HG02884 (cell line): ENCODE results near the gene APC2.
"Not testable (repeated sequence)": the region's sequence is repeated elsewhere in the genome, so short reads cannot be mapped to it uniquely, and the experiment has no call there.

ENCODE experiments used
- ATAC-seq: cut with Tn5 transposase; IDR thresholded peaks from one replicate; pipeline ENCODE4 v1.9.1; 2021; ENCODE audit warnings: mild to moderate bottlenecking, moderate library complexity; ENCODE audit not compliant: unreplicated experiment

The APC2 gene

DNA sequence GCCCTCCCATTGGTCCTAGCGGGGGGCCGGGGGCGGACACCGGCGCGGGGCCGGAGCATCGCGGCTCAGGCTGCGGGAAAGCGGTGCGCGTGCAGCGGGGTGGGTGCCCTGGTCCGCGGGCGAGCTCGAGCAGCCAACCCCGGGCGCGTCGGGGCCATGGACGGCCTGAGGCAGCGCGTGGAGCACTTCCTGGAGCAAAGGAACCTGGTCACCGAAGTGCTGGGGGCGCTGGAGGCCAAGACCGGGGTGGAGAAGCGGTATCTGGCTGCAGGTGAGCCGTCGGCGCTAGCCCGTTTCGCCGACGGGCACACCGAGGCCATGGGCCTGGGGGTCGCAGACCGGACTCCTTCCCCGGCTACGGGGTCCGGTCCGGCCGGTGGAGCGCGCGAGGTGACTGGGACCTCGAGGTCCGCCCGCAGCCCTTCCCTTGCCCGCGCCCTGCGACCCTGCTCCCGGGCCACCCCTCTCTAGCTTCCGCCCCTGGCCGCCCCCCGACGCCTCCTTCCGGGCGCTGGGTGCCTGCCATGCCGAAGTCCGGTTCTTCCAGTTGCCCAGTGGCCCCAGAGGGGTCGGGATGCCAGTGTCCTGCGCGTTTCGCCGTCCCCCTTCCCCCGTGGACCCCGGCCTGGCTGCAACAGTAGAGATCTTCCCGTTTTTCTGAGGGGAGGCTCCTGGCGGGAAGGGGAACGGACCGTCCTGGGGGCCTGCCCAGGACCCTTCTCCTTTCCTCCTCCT lies 41.4 kb downstream of the APC2 start, which contains the start of gene REEP6:
Gene REEP6 (plus strand): TSS at position 68 of the 735 bp plus-strand sequence. CDS start 89 bp downstream, at position 157.
- no peak for ATAC-seq

DNA sequence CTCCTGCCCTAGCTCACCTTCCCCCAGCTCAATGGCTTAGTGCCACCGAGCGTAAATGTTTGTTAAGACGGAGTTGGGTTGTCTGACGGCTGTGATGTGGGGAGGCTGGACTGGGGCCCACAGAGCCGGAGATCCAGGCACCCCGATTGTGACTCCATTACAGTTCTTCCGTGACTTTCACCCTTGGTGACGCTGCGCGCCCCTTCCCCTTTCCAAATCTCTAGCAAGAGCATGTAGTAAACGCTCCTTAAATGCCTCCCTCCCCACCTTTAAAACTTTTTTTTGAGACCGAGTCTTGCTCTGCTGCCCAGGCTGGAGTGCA lies 41.9 kb downstream of the APC2 start:
- ATAC-seq, result no peak

DNA sequence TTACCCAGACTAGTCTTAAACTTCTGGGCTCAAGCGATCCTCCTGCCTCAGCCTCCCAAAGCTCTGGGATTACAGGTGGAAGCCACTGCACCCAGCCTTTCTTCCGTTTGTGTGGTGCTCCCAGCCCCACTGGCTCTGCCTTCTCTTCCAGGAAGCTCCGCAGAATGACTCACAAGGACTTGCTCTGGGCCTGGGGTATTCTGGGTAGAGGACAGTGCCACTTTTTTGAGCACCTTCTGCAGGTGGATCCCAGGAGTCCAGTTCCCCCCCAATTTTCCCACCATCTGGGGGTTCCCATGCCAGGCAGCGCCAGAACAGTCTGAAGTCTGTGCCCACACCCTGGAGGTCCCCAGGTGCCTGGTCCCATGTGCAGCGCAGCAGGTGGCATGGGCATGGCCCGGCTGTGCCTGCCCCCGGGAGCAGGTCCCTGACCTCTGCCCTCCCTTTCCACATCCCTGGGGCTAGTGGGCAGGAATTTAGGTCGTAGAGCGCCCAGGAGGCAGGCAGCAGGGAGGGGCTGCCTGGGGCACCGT lies 42.6 kb downstream of the APC2 start:
- no peak for ATAC-seq

DNA sequence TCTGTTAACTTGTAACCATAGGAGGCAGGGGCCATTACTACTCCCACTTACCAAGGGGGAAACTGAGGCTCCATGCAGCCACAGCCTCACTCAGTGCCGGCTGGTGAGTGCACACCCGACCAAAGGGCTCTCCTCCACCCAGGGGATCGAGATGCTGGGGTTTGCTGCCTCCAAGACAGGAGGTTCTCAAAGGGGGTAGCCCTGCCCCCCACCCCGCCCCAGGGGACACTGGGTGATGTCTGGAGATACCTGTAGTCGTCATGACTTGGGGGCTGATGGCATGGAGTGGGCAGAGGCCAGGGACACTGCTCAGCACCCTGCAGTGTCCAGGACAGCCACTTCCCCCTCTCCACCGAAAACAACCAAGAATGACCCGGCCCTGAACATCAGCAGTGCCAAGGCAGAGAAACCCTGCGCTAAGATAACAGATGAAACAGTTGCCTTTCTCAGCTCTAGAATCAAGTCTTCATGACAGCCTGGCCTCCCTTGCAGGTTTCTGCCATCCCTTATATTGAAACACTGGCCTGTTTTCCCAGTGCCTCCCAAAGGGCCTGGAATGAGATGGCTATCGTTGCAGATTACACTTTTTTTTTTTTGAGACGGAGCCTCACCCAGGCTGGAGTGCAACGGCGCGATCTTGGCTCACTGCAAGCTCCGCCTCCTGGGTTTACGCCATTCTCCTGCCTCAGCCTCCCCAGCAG lies 44.3 kb downstream of the APC2 start:
- ATAC-seq, result no peak

DNA sequence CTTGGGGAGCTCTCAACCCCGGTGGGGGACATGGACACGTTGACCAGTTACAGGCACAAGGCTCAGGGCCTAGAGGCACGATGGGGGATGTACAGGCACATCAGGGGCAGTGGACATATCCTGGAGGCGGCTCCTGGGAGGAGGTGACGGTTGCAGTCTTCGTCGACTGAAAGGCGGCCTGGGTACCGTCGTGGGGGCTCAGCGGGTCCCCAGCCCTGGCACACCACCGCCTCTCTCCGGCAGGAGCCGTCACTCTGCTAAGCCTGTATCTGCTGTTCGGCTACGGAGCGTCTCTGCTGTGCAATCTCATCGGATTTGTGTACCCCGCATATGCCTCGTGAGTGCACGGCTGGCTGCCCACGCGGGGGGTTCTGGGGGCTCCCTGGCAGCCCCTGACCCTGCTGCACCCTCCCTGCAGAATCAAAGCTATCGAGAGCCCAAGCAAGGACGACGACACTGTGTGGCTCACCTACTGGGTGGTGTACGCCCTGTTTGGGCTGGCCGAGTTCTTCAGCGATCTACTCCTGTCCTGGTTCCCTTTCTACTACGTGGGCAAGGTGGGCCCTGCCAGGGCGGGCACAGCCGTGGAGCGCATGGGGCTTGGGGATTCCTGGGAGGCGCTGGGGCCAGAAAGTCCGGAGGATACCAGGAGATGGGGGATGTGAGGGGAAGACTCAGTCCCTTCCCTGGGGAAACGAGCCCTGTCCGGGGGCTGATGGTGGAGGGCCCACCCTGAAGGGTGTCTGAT lies 45.3 kb downstream of the APC2 start:
- ATAC-seq, result no peak

DNA sequence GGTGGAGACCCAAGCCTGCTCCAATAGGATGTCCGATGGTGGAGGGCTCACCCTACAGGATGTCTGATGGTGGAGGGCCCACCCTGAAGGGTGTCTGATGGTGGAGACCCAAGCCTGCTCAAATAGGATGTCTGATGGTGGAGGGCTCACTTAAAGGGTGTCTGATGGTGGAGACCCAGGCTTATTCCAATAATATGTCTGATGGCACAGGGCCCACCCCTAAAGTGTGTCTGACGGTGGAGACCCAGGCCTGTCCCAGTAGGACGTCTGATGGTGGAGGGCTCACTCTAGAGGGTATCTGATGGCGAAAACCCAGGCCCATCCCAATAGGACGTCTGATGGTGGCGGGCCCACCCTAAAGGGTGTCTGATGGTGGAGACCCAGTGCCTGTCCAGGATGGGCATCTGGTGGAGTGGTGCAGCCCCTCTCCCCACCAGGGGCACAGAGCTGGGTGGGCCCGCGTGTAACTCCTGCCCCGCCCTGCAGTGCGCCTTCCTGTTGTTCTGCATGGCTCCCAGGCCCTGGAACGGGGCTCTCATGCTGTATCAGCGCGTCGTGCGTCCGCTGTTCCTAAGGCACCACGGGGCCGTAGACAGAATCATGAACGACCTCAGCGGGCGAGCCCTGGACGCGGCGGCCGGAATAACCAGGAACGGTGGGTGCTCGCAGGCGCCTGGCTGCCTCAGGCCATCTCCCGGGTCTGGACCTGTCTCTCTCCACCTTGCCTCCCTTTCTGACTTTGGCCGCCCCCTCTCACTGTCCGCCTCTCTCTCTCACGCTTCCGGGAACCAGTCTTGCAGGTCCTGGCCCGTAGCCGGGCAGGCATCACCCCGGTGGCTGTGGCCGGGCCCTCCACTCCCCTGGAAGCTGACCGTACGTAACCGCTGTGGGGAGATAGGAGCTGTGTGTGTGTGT lies 46.1 kb downstream of the APC2 start:
- no peak for ATAC-seq

DNA sequence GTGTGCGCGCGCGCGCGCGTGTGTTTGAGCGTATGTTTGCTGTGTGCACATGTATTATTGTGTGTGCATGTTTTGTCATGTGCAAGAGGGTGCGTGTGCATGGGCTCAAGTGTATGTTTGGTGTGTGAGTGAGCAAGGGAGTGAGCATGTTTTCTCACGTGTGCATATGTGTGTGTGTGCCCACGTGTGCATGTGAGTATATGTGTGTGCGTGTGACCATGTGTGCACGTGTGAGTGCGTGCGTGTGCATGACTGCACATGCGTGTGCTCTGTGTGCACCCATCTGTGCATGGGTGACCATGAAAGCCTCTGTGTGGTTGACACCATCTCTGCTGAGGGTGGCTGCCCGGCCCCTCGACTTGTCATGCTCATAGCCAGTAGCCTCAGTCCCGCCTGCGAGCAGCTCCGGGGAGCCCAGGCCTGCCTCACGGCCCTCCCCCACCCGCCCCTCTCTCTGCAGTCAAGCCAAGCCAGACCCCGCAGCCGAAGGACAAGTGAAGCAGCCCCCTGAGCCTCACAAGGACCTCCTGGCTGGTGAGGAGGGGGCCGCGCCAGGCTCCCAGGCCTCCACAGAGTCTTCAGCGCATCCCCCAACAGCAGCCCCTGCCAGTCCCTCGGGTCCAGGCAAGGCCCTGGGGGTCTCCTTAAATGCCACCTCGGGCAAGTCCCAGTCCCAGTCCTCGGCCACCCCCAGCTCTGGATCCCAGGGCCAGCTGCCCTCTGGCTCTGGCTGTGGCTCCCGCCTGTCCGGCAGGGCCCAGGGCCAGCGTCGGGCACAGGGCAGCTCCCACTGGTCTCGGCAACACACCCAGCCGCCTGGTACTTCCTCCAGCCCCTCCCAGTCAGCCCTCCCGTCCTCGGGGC lies 47.0 kb downstream of the APC2 start:
- ATAC-seq, result no peak

DNA sequence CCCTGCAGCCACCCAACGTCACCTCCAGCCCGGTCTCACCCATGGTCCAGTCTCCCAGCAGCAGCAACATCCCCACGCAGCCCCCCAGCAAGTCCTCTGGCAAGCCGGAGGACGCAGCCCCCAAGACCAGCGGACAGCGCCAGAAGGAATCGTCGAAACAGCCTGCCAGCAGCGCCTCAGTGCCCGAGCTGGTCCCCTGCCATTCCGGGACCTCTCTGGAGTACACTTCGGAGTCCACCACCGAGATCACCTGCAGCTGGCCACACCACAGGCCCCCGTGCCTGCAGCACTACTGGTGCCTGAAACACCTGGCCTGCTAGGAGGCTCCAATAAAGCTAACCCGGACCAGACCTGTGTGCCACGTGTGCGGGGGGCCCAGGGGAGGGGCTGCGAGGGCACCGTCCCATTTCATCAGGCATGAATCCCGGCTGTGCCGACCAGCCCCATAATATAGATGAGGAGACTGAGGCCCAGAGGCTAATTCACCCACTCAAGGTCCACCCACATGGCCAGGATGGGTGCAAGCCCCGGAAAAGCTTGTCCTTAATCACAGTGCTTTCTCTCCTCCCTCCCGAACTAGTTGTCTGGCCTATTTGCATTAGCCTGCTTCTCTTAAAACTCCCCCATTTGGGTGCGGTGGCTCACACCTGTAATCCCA lies 47.8 kb downstream of the APC2 start:
- ATAC-seq, result no peak

DNA sequence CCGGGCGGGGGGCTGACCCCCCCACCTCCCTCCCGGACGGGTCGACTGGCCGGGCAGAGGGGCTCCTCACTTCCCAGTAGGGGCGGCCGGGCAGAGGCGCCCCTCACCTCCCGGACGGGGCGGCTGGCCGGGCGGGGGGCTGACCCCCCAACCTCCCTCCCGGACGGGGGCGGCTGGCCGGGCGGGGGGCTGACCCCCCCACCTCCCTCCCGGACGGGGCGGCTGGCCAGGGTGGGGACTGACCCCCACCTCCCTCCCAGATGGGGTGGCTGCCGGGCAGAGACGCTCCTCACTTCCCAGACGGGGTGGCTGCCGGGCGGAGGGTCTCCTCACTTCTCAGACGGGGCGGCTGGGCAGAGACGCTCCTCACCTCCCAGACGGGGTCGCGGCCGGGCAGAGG lies 49.3 kb downstream of the APC2 start:
- ATAC-seq, result not testable (repeated sequence)

DNA sequence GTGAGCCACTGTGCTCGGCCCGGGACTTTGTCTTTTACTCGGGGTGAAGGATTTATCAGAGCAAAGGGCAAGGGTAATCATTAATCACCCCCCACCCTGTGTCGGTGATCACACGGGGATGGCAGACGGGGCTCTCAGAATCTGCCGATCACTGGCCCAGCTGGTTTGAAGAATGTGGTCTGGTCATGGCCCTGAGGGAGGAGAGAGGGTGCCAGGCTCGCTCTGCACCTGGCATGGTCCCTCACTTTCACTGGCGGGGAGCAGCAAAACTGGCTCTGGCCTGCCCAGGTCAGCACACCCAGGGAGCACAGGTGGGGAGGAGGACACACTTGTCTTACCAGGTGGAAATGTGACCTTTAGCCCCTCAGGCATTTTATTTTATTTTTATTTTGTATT lies 51.3 kb downstream of the APC2 start:
- no peak for ATAC-seq

DNA sequence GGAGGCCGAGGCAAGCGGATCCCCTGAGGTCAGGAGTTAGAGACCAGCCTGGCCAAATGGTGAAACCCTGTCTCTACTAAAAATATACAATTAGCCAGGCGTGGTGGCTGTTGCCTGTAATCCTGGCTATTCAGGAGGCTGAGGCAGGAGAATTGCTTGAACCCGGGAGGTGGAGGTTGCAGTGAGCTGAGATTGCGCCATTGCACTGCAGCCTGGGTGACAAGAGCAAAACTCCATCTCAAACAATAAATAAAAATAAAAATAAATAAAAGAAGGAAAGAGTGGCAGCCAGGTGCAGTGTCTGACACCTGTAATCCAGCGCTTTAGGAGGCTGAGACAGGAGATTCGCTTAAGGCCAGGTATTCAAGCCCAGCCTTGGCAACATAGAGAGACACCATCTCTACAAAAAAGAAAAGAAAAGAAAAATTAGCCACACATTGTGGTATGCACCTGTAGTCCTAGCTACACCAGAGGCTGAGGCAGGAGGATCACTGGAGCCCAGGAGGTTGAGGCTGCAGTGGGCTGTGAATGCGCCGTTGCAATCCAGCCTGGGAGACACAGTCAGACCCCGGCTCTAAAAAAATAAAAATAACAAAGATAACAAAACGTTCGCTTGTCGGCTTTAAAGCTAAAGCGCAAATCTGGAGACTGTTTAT lies 52.6 kb downstream of the APC2 start:
- no peak for ATAC-seq

DNA sequence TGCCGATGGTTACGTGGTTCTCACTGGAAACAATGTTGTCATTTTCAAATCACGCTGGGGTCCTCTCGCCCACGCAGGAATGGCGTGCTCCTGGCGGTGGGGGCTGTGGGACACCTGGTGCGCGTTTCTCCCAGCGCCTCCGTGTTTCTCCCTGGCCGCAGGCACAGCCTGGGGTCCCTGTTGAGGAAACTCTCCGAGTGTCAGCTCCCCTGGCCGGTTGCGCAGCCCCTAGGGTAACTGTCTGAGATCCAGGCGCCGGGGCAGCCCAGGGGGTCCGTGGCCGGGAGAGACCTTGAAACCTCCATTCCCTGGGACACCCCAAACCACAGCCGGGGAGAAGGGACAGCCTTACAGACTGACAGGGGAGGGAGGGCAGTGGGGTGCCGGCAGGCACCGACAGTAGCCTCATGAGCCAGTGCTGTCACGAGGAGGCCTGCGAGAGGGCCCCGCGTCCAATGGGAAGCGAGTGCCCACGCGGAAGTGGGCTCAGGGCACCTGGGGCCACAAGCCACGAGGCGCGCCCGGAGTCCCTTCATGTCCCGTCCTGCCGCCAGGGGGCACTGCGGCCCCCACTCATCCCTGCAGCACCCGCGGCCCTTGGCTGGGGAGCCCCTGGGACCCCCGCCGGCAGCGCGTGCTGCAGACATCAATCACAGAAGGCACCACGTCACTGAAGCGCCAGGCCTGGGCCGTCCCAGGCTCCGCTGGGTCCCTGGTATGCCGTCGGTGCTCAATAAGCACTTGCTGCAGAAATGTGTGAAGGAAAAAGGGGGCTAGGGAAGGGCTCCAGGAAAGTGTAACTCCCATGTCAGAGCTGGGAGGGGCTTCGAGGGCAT lies 53.4 kb downstream of the APC2 start:
- no peak for ATAC-seq

DNA sequence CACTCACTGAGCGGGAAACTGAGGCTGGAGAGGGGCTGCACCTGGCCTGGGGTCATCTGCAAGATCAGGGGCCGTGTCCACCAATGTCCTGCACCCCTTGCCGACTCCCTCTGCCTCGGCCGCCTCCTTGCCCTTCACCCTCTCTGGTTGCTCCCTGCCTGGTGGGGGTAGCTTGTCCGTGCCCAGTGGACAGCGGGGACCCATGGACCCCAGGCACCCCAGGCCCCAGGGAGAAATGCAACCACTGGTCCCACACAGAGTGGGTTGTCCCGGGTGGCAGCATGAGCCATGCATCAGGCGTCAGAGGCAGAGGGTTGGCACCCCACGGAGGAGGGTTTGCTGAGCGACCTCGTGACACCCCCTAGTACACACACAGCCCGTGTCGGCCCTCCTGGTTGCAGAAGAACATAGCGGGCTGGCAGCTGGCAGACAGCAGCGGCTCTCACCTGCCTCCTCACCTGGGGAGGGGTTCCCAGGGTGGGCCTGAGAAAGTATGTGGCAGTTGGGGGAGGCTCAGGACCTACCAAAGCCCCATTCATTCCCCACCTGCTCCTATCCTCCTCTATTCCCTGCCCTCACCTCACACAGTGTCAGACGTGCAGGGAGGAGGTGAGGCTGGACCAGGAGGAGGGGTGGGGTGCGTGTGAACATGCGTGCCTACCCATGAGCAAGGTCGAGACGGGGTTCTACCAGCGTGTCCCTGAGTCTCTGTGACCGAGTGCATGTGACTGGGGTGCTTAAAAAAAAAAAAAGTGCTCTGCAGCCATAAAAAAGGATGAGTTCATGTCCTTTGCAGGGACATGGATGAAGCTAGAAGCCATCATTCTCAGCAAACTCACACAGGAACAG lies 54.2 kb downstream of the APC2 start:
- no peak for ATAC-seq

DNA sequence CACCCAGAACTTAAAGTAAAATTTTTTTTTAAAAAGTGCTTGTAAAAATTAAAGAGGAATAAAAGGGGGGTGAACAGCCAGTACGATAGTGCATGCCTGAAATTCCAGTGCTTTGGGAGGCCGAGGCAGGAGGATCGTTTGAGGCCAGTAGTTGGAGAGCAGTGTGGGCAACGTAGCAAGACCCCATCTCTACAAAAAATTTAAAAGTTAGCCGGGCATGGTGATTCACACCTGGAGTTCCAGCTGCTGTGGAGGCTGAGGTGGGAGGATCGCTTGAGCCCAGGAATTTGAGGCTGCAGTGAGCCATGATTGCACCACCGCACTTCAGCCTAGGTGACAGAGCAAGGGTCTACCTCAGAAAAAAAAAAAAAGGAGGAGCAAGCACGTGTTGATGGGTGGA lies 55.1 kb downstream of the APC2 start:
- ATAC-seq, result no peak

DNA sequence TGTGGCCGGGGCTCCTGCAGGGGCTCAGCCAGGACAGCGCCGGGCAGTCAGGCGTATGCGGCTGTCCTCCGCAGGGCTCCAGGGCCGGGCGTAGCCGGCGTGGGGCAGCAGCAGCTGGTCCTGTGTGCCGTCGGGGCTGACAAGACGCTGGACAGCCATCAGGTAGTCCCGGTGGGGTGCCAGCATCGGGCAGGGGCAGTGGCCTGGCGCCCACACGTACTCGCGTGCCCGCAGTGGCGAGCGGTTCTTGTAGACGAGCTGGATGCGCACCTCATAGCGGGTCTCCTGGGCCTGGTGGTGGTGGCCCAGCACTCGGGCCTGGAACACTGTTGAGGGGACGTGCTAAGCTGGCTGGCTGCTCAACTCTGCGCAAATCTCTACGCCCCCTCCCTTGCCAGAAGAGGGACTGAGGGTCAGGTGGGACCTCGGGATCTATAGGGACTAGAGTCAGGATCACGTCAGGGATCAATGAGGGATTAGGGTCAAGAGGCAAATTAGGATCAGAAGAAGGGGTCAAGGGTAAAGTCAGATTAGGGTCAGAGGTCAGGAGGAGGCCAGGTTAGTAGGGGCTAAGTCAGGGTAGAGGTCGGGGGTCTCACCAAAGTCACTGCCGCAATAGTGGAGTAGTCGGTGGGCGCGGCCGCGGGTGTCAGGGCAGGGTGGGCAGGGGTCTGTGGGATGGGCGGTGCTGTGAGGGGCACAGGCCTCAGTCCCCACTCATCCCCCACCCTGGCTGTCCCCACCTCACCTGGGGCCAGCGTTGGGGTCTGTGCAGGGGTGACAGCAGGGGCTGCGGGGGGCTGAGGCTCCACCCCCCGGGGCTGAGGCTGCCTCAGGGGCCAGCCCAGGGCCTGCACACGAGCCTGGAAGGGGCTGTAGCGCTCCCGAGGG lies 56.3 kb downstream of the APC2 start:
- ATAC-seq, result no peak

DNA sequence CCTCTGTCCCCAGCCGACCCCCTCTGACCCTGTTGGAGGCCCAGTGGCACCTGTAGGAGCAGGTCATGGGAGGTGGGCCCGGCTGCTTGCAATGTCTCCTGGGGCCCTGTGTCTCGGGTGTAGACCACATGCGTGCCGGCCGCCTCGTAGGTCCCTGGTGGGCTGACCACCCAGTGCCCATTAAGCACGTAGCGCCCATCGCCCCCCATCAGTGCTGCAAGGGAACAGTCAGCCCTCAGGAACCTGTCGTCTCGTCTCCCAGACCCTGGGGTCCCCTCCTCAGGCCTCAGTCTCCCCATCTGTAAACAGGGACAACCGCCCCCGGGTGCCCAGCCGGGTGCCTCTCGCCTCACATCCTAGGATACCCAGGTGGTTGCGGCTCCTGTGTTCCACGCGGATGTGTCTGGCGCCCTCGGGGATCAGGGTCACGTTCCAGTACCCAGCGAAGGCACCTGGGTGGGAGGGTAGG lies 57.3 kb downstream of the APC2 start:
- no peak for ATAC-seq
